B cell (primary cell): Measurements from ENCODE around the gene GMNC. TPM values are rescaled to one million over a fixed set of nuclear protein-coding genes. Genes with fewer than 3 reads are reported as not detected.

Experiments
- ATAC-seq: fragments of 200-7000 bp; cut with Tn5 transposase; one replicate; pipeline ENCODE4 v1.10.0; 2021; ENCODE audit warnings: low read depth, mild to moderate bottlenecking, moderate number of reproducible peaks, moderate library complexity
- CTCF ChIA-PET: fragments of 350-600 bp; sonication (Branson Sonifier 250); formaldehyde crosslinking; loops from one replicate; lab custom pipeline; 2021; ENCODE audit warnings: antibody characterized with exemption, inconsistent platforms; lab: Charles Lee
- POLR2A ChIA-PET: fragments of 350-600 bp; sonication (Branson Sonifier 250); formaldehyde crosslinking; loops from one replicate; lab custom pipeline; 2021; ENCODE audit warnings: antibody characterized with exemption; lab: Charles Lee
- DNase-seq: peaks from one replicate; pipeline ENCODE4 v3.0.0; 2013
- H2AFZ ChIP-seq: 2 replicates; pipeline ENCODE4 v1.6.1; 2012; ENCODE audit warnings: mild to moderate bottlenecking, low read depth, low read length; ENCODE audit not compliant: insufficient read depth, poor library complexity, severe bottlenecking
- H3K27ac ChIP-seq, 2 donors: 1 replicate in 1 of 2; 2 replicates in 1 of 2; pipeline ENCODE4 v1.5.1; 2012 to 2013; ENCODE audit warnings: low read length in 2 of 2, mild to moderate bottlenecking in 2 of 2, moderate library complexity in 1 of 2
- H3K27me3 ChIP-seq, 4 experiments: fragments of 200-600 bp in 1 of 4; sonication (generic) in 1 of 4; replicated peaks in 1 of 4; 1 replicate in 2 of 4; 2 replicates in 2 of 4; pipeline versions ENCODE4 v1.6.1 to v1.7.0; 2013 to 2016; ENCODE audit warnings: low read length in 3 of 4, mild to moderate bottlenecking in 2 of 4, mixed read lengths in 1 of 4, moderate library complexity in 1 of 4; ENCODE audit not compliant: insufficient read depth in 4 of 4, control insufficient read depth in 3 of 4; ENCODE audit errors: control extremely low read depth in 1 of 4
- H3K36me3 ChIP-seq, 2 experiments: replicated peaks in 1 of 2; 1 replicate in 1 of 2; 2 replicates in 1 of 2; pipeline versions ENCODE4 v1.6.1 to v1.7.1; 2013; ENCODE audit warnings: low read length in 1 of 2; ENCODE audit not compliant: insufficient read depth in 2 of 2, control insufficient read depth in 1 of 2; ENCODE audit errors: control extremely low read depth in 1 of 2, extremely low read depth in 1 of 2
- H3K4me1 ChIP-seq, 2 donors: fragments of 200-600 bp in 1 of 2; sonication (generic) in 1 of 2; 1 replicate in 1 of 2; 2 replicates in 1 of 2; pipeline versions ENCODE4 v1.5.1 to v1.6.1; 2013 to 2017; ENCODE audit warnings: low read length in 2 of 2; ENCODE audit not compliant: control insufficient read depth in 2 of 2, insufficient read depth in 2 of 2
- H3K4me2 ChIP-seq: replicated peaks from 2 replicates; pipeline ENCODE3; 2012; ENCODE audit warnings: mild to moderate bottlenecking, low read depth, low read length; ENCODE audit not compliant: poor library complexity, severe bottlenecking
- H3K4me3 ChIP-seq, 5 experiments: fragments of 200-600 bp in 1 of 5; sonication (generic) in 1 of 5; 1 replicate in 3 of 5; 2 replicates in 2 of 5; pipeline versions ENCODE4 v1.5.1 to v1.7.0; 2011 to 2016; ENCODE audit warnings: low read length in 4 of 5, mild to moderate bottlenecking in 4 of 5, low read depth in 2 of 5, control low read depth in 1 of 5, moderate library complexity in 1 of 5; ENCODE audit not compliant: insufficient read depth in 1 of 5; ENCODE audit errors: control extremely low read depth in 1 of 5, extremely low read depth in 1 of 5
- H3K79me2 ChIP-seq: fragments of 200-600 bp; sonication (generic); one replicate; pipeline ENCODE4 v1.6.0; 2016; ENCODE audit warnings: low read length; ENCODE audit not compliant: control insufficient read depth, insufficient read depth
- H3K9ac ChIP-seq: fragments of 200-600 bp; sonication (generic); 2 replicates; pipeline ENCODE4 v1.6.1; 2017; ENCODE audit warnings: mild to moderate bottlenecking, low read length, moderate library complexity
- H3K9me3 ChIP-seq, 3 donors: one replicate each; pipeline versions ENCODE4 v1.6.1 to v1.7.1; 2013; ENCODE audit warnings: low read length in 2 of 3; ENCODE audit not compliant: control insufficient read depth in 2 of 3, insufficient read depth in 1 of 3; ENCODE audit errors: control extremely low read depth in 1 of 3
- H4K20me1 ChIP-seq: 2 replicates; pipeline ENCODE4 v1.6.0; 2012; ENCODE audit warnings: mild to moderate bottlenecking, low read length; ENCODE audit not compliant: insufficient read depth, control insufficient read depth, poor library complexity, severe bottlenecking
- H3K27ac Mint-ChIP-seq: one replicate; pipeline ENCODE4 v1.8.0; 2021; ENCODE audit warnings: mixed read lengths
- H3K27me3 Mint-ChIP-seq: one replicate; pipeline ENCODE4 v1.8.0; 2021; ENCODE audit warnings: mixed read lengths
- H3K4me1 Mint-ChIP-seq: one replicate; pipeline ENCODE4 v1.8.0; 2021; ENCODE audit warnings: mixed read lengths
- H3K4me3 Mint-ChIP-seq: one replicate; pipeline ENCODE4 v1.8.0; 2021; ENCODE audit warnings: mixed read lengths
- H3K9me3 Mint-ChIP-seq: one replicate; pipeline ENCODE4 v1.8.0; 2022; ENCODE audit warnings: mixed read lengths; ENCODE audit not compliant: insufficient read depth
- EZH2 ChIP-seq: IDR thresholded peaks from 2 replicates; pipeline ENCODE4 v1.6.1; 2012; ENCODE audit warnings: borderline replicate concordance, low read depth, mild to moderate bottlenecking, moderate library complexity, low read length; ENCODE audit not compliant: insufficient read depth, poor library complexity, severe bottlenecking
- WGBS: methylation state at CpG from one replicate; pipeline ENCODE4 v1.1.5; 2013; ENCODE audit warnings: missing lambda C conversion rate; ENCODE audit not compliant: insufficient coverage; 5-methylcytosine and 5-hydroxymethylcytosine counted together
- intact Hi-C: fragments of 100-400 bp; cut with micrococcal nuclease; formaldehyde crosslinking; loops from one replicate; pipeline ENCODE4 v1.10.0; 2022
- polyA plus RNA-seq: library from polyadenylated mRNA; depleted of rRNA; stranded (reverse); fragments of >200 nt; gene quantifications from 2 replicates; pipeline ENCODE4 v1.2.3, GENCODE V29; 2012
- total RNA-seq, 2 donors: library from RNA; stranded (reverse); fragments of 120-200 nt in 1 of 2; gene quantifications; 1 replicate in 1 of 2; 2 replicates in 1 of 2; pipeline versions ENCODE4 v1.2.3 to v1.2.4, GENCODE V29; 2013 to 2022
- TF ChIP-seq, protein P1 (sequence below): fragments of 200-600 bp; IDR thresholded peaks from one replicate; pipeline ENCODE4 v1.8.0; 2022; ENCODE audit warnings: antibody characterized with exemption, mild to moderate bottlenecking

Gene GMNC
- total and polyA plus RNA-seq, 2 donors (not counting 1 experiment from before 2014, with no cell fraction given): not detected

DNA sequence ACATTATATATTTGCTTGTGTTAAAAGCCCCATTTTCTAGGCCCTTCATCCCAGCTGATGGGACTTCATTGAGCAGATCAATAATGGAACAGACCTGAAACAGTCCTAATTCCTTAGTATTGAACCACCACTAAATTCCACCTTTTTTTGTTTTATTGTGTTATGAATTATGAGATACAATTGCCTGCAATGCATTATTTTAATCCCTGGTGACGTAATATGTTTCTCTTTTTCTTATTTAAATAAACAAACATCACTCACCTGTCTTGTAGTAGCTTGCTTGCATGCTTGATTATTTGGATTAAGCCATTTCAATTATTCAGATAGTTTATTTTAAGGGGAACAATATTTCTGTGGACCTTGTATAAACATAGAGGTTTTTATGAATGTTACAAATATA lies 40.7 kb upstream of the GMNC start:
- no peak overlapping the region for H3K27ac Mint-ChIP-seq
- TF ChIP-seq EZH2: no peak
- TF ChIP-seq, protein P1, sequence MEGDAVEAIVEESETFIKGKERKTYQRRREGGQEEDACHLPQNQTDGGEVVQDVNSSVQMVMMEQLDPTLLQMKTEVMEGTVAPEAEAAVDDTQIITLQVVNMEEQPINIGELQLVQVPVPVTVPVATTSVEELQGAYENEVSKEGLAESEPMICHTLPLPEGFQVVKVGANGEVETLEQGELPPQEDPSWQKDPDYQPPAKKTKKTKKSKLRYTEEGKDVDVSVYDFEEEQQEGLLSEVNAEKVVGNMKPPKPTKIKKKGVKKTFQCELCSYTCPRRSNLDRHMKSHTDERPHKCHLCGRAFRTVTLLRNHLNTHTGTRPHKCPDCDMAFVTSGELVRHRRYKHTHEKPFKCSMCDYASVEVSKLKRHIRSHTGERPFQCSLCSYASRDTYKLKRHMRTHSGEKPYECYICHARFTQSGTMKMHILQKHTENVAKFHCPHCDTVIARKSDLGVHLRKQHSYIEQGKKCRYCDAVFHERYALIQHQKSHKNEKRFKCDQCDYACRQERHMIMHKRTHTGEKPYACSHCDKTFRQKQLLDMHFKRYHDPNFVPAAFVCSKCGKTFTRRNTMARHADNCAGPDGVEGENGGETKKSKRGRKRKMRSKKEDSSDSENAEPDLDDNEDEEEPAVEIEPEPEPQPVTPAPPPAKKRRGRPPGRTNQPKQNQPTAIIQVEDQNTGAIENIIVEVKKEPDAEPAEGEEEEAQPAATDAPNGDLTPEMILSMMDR: no peak
- ATAC-seq (no peak), DNase-seq (no peak)
- POLR2A ChIA-PET: no interaction called here
- no peaks in the 10 kb centered on the region for H3K4me1 Mint-ChIP-seq
- no peak overlapping the region for H3K4me2 ChIP-seq
- no peak overlapping the region for H3K4me3 Mint-ChIP-seq
- H3K27ac ChIP-seq: no peak overlapping the region
- H3K9ac ChIP-seq: no peak overlapping the region
- no peaks in the 10 kb centered on the region for H3K27me3 ChIP-seq
- H3K4me3 ChIP-seq: no peak overlapping the region
- no peaks in the 10 kb centered on the region for H3K4me1 ChIP-seq
- peaks cover 11% of the 10 kb centered on the region for H3K9me3 Mint-ChIP-seq
- H3K9me3 ChIP-seq: peaks cover 2 to 15% (median 2%) of the 10 kb centered on the region in 3 donors
- no CpG with 5 or more reads among the region's 1 CpG for WGBS
- H3K36me3 ChIP-seq: no peaks in the 10 kb centered on the region
- no peaks in the 10 kb centered on the region for H3K27me3 Mint-ChIP-seq
- H4K20me1 ChIP-seq: no peaks in the 10 kb centered on the region
- no peak overlapping the region for H2AFZ ChIP-seq
- intact Hi-C loops: no loop called here
- CTCF ChIA-PET: no interaction called here
- H3K79me2 ChIP-seq: no peaks in the 10 kb centered on the region

DNA sequence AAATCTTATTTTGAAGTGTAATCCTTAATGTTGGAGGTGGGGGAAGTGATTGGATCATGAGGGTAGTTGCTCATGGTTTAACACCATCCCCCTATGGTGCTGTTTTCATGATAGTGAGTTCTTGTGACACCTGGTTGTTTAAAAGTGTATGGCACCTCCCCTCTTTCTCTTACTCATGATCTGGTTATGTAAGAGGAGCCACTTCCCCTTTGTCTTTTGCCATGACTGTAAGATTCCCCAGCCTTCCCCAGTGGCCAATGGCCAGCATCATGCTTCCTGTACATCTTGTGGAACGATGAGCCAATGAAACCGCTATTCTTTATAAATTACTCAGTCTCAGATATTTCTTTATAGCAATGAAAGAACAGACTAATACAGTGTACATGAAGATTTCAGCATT lies 39.8 kb upstream of the GMNC start:
- DNase-seq (no peak), ATAC-seq (no peak)
- H4K20me1 ChIP-seq: no peaks in the 10 kb centered on the region
- H3K27me3 ChIP-seq: no peaks in the 10 kb centered on the region
- WGBS: no CpG with 5 or more reads among the region's 2 CpGs
- CTCF ChIA-PET: no interaction called here
- Mint-ChIP-seq H3K27ac (no peak overlapping the region), H3K4me1 (no peaks in the 10 kb centered on the region), H3K27me3 (no peaks in the 10 kb centered on the region), H3K9me3 (peaks cover 11% of the 10 kb centered on the region), H3K4me3 (no peak overlapping the region)
- H3K4me1 ChIP-seq: no peaks in the 10 kb centered on the region
- no peaks in the 10 kb centered on the region for H3K79me2 ChIP-seq
- H3K4me2 ChIP-seq: no peak overlapping the region
- H3K9ac ChIP-seq: no peak overlapping the region
- H3K27ac ChIP-seq: no peak overlapping the region
- POLR2A ChIA-PET: no interaction called here
- TF ChIP-seq EZH2: no peak
- TF ChIP-seq, protein P1: no peak
- no peak overlapping the region for H2AFZ ChIP-seq
- no peak overlapping the region for H3K4me3 ChIP-seq
- intact Hi-C loops: no loop called here
- peaks cover 2 to 15% (median 2%) of the 10 kb centered on the region in 3 donors for H3K9me3 ChIP-seq
- H3K36me3 ChIP-seq: no peaks in the 10 kb centered on the region
